ENCODE measurements around the gene MEI4.

MEI4 gene

DNA sequence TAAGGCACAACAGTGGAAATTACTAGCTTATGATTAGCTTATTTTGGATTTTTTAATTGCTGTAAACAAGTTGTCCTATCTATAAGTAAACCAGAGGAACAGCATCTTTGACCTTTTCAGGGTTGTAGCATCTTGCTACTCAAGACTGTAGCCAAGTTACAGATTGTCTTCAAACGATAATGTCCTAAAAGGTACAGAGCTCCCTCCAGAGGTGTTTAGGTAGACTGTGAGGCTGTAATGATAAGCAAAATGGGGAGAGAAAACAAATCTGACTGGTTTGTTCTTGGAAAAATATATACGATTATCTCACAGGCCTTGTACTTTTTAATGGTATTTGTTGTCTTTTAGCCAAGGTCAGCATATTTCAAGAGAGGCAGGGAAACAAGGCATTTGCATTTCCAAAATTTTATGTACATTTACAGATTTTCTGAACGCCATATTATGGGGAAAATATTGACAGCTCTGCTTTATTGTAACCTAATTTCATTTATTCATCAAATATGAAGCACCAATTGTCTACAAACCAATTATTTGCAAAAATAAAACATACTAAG lies 273.4 kb downstream of the MEI4 start:
- TF ChIP-seq, protein P1, sequence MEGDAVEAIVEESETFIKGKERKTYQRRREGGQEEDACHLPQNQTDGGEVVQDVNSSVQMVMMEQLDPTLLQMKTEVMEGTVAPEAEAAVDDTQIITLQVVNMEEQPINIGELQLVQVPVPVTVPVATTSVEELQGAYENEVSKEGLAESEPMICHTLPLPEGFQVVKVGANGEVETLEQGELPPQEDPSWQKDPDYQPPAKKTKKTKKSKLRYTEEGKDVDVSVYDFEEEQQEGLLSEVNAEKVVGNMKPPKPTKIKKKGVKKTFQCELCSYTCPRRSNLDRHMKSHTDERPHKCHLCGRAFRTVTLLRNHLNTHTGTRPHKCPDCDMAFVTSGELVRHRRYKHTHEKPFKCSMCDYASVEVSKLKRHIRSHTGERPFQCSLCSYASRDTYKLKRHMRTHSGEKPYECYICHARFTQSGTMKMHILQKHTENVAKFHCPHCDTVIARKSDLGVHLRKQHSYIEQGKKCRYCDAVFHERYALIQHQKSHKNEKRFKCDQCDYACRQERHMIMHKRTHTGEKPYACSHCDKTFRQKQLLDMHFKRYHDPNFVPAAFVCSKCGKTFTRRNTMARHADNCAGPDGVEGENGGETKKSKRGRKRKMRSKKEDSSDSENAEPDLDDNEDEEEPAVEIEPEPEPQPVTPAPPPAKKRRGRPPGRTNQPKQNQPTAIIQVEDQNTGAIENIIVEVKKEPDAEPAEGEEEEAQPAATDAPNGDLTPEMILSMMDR (conservative IDR thresholded peaks at IDR 0.05; ENCODE audit: low read length) = no peak
- DNase-seq (ENCODE audit: low read depth) = no peak
- H3K4me3 ChIP-seq (ENCODE audit: low read length) = no peak overlapping the region

DNA sequence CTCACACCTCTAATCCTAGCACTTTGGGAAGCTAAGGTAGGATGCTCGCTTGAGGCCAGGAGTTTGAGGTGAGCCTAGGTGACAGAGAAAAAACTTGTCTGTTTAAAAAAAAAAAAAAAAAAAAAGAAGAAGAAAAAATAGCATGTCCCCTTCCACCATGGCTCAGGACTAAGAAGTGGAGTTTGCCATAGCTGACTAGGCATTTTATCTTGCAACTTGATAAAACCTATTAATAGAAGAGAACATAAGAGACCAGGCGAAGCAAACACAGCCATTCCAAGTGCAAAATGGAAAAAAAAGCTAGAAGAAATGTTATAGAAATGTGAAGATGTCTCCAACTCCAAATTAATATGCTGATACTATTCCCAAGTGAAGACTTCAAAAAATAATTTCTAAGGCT lies 277.5 kb downstream of the MEI4 start:
- TF ChIP-seq, protein P1 (conservative IDR thresholded peaks at IDR 0.05; ENCODE audit: low read length) = no peak
- DNase-seq (ENCODE audit: low read depth) = no peak
- H3K4me3 ChIP-seq (ENCODE audit: low read length) = no peak overlapping the region

GRCh38 chr6:77930952-77931351 lies 278.1 kb downstream of the MEI4 start:
- no peak for DNase-seq (ENCODE audit: low read depth)
- no peak overlapping the region for H3K4me3 ChIP-seq (ENCODE audit: low read length)
- TF ChIP-seq, protein P1 (conservative IDR thresholded peaks at IDR 0.05; ENCODE audit: low read length) = no peak

DNA sequence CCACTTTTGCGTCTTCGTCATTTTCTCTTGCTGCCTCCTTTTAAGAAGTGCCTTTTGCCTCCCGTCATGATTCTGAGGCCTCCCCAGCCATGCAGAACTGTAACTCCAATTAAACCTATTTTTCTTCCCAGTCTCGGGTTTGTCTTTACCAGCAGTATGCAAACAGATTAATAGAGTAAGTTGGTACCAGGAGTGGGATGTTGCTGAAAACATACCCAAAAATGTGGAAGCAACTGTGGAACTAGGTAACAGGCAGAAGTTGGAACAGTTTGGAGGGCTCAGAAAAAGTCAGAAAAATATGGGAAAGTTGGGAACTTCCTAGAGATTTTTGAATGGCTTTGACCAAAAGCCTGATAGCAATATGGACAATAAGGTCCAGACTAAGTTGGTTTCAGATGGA lies 309.2 kb downstream of the MEI4 start:
- TF ChIP-seq, protein P1 (conservative IDR thresholded peaks at IDR 0.05; ENCODE audit: low read length) = no peak
- no peak overlapping the region for H3K4me3 ChIP-seq (ENCODE audit: low read length)
- no peak for DNase-seq (ENCODE audit: low read depth)

- DNase-seq (ENCODE audit: low read depth) = no peak
- no peak overlapping the region for H3K4me3 ChIP-seq (ENCODE audit: low read length)
- TF ChIP-seq, protein P1 (conservative IDR thresholded peaks at IDR 0.05; ENCODE audit: low read length) = no peak
These were observed 312.6 kb downstream of the MEI4 start for GRCh38 chr6:77965449-77965848.

DNA sequence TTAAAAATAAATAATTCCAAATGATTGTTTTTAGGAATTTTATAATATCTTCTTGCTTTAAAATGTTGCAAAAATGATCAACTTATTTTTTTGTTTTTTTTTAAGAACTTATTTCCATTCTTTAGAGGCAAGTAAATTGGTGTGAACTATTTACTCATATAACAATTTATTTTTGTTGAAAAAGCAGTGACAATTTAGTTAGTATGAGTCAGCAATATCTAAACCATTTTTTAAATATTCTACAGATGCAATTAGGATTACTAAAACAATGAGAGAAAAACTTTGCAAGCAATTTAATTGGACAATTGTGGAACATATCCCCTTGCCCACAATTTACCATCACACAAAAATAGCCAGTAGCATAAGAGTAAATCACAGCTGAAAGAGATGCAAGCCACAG lies 319.5 kb downstream of the MEI4 start:
- TF ChIP-seq, protein P1 (conservative IDR thresholded peaks at IDR 0.05; ENCODE audit: low read length) = no peak
- H3K4me3 ChIP-seq (ENCODE audit: low read length) = no peak overlapping the region

More for the DNA sequence above, 319.5 kb downstream of the MEI4 start:
- DNase-seq (ENCODE audit: low read depth) = no peak

Data from AG10803 (cell line).